ENCODE data around the gene NPHP4. TPM values are rescaled to one million over a fixed set of nuclear protein-coding genes. Genes with fewer than 3 reads are reported as not detected.

NPHP4 gene
- total RNA-seq, 1 donor from 2014 or later: 12.8 TPM

DNA sequence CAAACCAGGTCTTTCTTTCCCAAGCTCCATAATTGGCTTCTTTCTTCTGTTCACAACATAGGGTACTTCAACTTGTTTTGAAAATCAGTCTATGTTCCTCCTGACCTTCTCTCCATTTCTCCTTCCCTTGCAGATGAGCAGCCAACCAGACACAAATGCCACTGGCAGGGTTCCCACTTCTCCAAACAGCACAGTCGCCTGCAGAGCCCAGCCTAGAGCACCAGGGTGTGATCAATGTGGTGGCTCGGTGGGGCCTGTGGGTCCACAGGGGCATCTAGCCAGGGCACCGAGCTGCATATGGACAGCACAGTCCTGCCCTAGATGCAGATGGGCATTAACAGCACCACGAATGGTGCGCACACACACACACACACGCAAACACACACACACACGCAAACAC, 112.8 kb downstream of the NPHP4 start:
- no peaks in the 10 kb centered on the region for H3K4me1 Mint-ChIP-seq (ENCODE audit: unreplicated experiment)
- H3K4me3 Mint-ChIP-seq (ENCODE audit: unreplicated experiment): no peak overlapping the region
- DNase-seq (ENCODE audit: extremely low spot score, unreplicated experiment): no peak
- peaks cover 4% of the 10 kb centered on the region for H3K9me3 Mint-ChIP-seq (ENCODE audit: unreplicated experiment)
- TF ChIP-seq, protein P1, sequence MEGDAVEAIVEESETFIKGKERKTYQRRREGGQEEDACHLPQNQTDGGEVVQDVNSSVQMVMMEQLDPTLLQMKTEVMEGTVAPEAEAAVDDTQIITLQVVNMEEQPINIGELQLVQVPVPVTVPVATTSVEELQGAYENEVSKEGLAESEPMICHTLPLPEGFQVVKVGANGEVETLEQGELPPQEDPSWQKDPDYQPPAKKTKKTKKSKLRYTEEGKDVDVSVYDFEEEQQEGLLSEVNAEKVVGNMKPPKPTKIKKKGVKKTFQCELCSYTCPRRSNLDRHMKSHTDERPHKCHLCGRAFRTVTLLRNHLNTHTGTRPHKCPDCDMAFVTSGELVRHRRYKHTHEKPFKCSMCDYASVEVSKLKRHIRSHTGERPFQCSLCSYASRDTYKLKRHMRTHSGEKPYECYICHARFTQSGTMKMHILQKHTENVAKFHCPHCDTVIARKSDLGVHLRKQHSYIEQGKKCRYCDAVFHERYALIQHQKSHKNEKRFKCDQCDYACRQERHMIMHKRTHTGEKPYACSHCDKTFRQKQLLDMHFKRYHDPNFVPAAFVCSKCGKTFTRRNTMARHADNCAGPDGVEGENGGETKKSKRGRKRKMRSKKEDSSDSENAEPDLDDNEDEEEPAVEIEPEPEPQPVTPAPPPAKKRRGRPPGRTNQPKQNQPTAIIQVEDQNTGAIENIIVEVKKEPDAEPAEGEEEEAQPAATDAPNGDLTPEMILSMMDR (IDR thresholded peaks at IDR 0.05): no peak
- no peaks in the 10 kb centered on the region for H3K27me3 Mint-ChIP-seq (ENCODE audit: unreplicated experiment)
- H3K27ac Mint-ChIP-seq (ENCODE audit: unreplicated experiment): no peak overlapping the region
- peaks cover 24% of the 10 kb centered on the region for H3K36me3 Mint-ChIP-seq (ENCODE audit: unreplicated experiment)

DNA sequence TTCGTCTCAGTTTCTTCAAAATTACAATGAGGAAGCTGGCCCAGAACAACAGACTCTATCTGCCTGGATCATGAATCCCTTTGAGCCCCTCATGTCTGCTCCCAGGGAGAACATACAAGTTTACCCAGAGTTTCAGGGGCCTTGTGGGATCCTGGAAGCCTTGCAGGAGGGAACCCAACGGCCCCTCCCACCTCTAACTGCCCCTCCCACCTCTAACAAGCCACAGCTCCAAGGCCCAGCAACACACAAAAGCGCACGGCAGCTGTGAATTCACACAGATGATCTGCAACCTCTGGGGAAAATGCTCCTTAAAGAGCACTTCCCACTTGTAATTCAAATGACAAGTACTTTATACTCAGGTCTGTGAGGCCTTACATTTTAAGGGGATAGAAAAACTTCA, 113.3 kb downstream of the NPHP4 start:
- no peak overlapping the region for H3K4me3 Mint-ChIP-seq (ENCODE audit: unreplicated experiment)

DNA sequence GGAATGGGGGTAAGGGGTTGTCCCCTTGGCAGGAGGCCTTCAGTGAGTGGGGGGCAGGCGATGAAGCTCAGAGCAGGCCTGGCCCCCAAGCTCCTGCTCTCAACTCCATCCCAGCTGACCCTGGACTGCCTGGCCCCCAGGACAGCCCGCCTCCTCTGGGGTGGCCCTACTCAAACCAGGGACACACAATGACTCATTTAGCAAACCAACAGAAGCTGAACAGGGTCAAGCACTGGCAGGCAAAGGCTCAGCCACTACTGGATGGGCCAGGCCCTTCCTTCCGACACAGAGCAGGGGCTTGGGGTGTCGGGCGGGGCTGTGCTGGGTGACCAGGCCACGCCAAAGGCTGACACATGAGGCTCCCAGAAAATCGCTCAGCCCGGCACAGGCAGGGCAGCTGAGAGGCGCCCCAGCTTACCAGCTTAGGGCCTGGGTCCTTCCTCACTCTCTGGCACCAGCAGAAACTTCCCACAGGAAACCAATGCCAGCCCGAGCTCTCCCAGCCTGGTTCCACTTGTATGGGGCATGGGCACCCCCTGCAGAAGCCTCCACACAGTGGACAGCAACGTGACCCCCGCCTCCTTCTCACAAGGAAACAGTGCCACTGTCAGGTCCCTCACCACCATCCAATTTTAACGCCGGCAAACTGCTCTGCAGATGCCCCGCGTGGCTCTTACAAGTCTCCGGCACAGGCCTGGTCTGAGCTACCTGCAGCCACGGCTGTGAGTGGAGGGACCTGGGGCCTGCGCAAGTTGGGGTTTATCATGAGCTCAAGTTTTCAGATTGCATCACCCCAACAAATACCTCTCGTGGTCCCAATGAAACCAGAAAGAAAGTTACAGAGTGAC, 114.3 kb downstream of the NPHP4 start:
- H3K27ac Mint-ChIP-seq (ENCODE audit: unreplicated experiment): no peak overlapping the region
- no peak for DNase-seq (ENCODE audit: extremely low spot score, unreplicated experiment)
- TF ChIP-seq, protein P1 (IDR thresholded peaks at IDR 0.05): no peak

More for the DNA sequence above, 113.3 kb downstream of the NPHP4 start:
- H3K27me3 Mint-ChIP-seq (ENCODE audit: unreplicated experiment): no peaks in the 10 kb centered on the region
- peaks cover 24% of the 10 kb centered on the region for H3K36me3 Mint-ChIP-seq (ENCODE audit: unreplicated experiment)
- H3K4me1 Mint-ChIP-seq (ENCODE audit: unreplicated experiment): no peaks in the 10 kb centered on the region
- TF ChIP-seq, protein P1 (IDR thresholded peaks at IDR 0.05): no peak
- H3K27ac Mint-ChIP-seq (ENCODE audit: unreplicated experiment): no peak overlapping the region
- H3K9me3 Mint-ChIP-seq (ENCODE audit: unreplicated experiment): peaks cover 4% of the 10 kb centered on the region
- no peak for DNase-seq (ENCODE audit: extremely low spot score, unreplicated experiment)

DNA sequence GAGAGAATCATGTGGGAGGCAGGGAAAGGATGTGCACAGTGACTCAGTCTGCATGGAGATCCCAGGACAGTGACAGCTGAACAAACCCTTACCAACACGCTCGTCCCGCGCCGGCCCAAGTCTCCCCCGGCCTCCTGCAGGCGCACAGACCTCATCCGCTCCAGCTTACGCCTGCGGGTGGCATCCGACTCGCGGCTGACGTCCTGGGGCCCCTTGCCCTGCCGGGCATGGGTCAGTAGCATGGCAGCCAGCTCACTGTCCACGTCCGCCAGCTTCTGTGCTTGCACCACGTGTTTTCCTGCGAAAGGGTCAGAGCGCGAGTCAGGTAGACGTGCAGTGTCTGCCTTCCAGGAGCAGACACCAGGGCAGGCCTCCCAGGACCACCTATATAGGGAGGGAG, 115.2 kb downstream of the NPHP4 start:
- Mint-ChIP-seq H3K4me1 (ENCODE audit: unreplicated experiment) (no peaks in the 10 kb centered on the region), H3K27ac (ENCODE audit: unreplicated experiment) (no peak overlapping the region), H3K4me3 (ENCODE audit: unreplicated experiment) (no peak overlapping the region), H3K9me3 (ENCODE audit: unreplicated experiment) (peaks cover 4% of the 10 kb centered on the region), H3K27me3 (ENCODE audit: unreplicated experiment) (no peaks in the 10 kb centered on the region), H3K36me3 (ENCODE audit: unreplicated experiment) (peaks cover 28% of the 10 kb centered on the region)
- no peak for DNase-seq (ENCODE audit: extremely low spot score, unreplicated experiment)
- TF ChIP-seq, protein P1 (IDR thresholded peaks at IDR 0.05): no peak

More for the DNA sequence above, 114.3 kb downstream of the NPHP4 start:
- peaks cover 4% of the 10 kb centered on the region for H3K9me3 Mint-ChIP-seq (ENCODE audit: unreplicated experiment)
- H3K27me3 Mint-ChIP-seq (ENCODE audit: unreplicated experiment): no peaks in the 10 kb centered on the region
- peaks cover 28% of the 10 kb centered on the region for H3K36me3 Mint-ChIP-seq (ENCODE audit: unreplicated experiment)
- H3K4me1 Mint-ChIP-seq (ENCODE audit: unreplicated experiment): no peaks in the 10 kb centered on the region
- H3K4me3 Mint-ChIP-seq (ENCODE audit: unreplicated experiment): no peak overlapping the region

DNA sequence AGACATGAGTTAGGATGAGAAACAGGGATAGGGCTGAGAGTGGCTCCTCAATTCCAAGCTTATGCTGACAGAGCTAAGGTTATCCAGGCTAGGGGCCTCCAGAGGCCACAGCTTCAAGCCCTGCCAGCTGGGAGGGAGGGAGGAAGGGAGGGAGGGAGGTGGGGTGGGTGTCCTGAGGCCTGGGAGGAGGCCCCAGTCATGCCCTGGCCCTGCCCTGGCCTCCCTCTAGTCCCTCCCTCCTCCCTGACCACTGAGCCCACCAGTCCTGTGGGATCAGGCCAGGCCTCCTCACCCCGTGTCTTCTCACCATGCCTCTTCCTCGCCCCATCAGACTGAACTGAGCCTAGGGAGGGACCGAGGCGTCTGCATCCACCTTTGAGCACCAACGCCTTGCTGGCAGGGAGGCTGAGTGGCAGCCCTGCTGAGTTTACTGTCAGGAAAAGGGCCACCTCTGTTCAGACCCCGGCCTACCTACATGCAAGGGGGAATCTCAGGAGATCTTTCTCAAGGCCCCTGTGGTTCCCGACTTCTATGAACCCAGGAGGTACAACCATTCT, 116.1 kb downstream of the NPHP4 start:
- H3K36me3 Mint-ChIP-seq (ENCODE audit: unreplicated experiment): peaks cover 30% of the 10 kb centered on the region
- no peaks in the 10 kb centered on the region for H3K27me3 Mint-ChIP-seq (ENCODE audit: unreplicated experiment)
- peaks cover 4% of the 10 kb centered on the region for H3K9me3 Mint-ChIP-seq (ENCODE audit: unreplicated experiment)
- H3K4me3 Mint-ChIP-seq (ENCODE audit: unreplicated experiment): no peak overlapping the region
- no peak for DNase-seq (ENCODE audit: extremely low spot score, unreplicated experiment)
- H3K27ac Mint-ChIP-seq (ENCODE audit: unreplicated experiment): no peak overlapping the region
- H3K4me1 Mint-ChIP-seq (ENCODE audit: unreplicated experiment): no peaks in the 10 kb centered on the region
- TF ChIP-seq, protein P1 (IDR thresholded peaks at IDR 0.05): no peak
